SK-N-MC (cell line): Measurements from ENCODE around the gene CACNA1C.

ENCODE experiments used
- DNase-seq: peaks from one replicate; pipeline ENCODE4 v3.0.0-alpha.2; 2011; ENCODE audit warnings: low read depth, low spot score
- H3K27ac ChIP-seq: fragments of 200-600 bp; sonication (generic); 2 replicates; pipeline ENCODE4 v1.5.1; 2016; ENCODE audit warnings: mixed run types
- H3K36me3 ChIP-seq: fragments of 200-600 bp; sonication (generic); 2 replicates; pipeline ENCODE4 v1.6.1; 2017; ENCODE audit warnings: antibody characterized with exemption, low read length, mixed read lengths; ENCODE audit not compliant: insufficient read depth
- H3K4me3 ChIP-seq: fragments of 200-600 bp; sonication (generic); 2 replicates; pipeline ENCODE4 v1.5.1; 2016
- H3K9ac ChIP-seq: fragments of 200-600 bp; sonication (generic); 2 replicates; pipeline ENCODE4 v1.8.0; 2017; ENCODE audit warnings: mixed run types, mixed read lengths; ENCODE audit not compliant: insufficient read length
- H3K9me3 ChIP-seq: fragments of 200-600 bp; sonication (generic); 2 replicates; pipeline ENCODE4 v1.6.1; 2017; ENCODE audit warnings: low read depth, mild to moderate bottlenecking, antibody characterized with exemption, low read length, moderate library complexity, mixed read lengths
- EZH2 ChIP-seq: fragments of 200-600 bp; sonication (generic); IDR thresholded peaks from one replicate; pipeline ENCODE4 v1.6.1; 2017; ENCODE audit warnings: antibody characterized with exemption
- FOXP2 ChIP-seq: optimal IDR thresholded peaks from 2 replicates; pipeline ENCODE3; 2011; ENCODE audit warnings: mild to moderate bottlenecking, moderate library complexity; ENCODE audit not compliant: insufficient read depth; ENCODE audit errors: extremely low read length, control extremely low read depth
- POLR2AphosphoS5 ChIP-seq: IDR thresholded peaks from 2 replicates; pipeline ENCODE4 v1.6.1; 2012; ENCODE audit warnings: mild to moderate bottlenecking, low read depth, low read length, borderline replicate concordance

Gene CACNA1C

GRCh38 chr12:2581293-2582045 is 528.7 kb downstream of the CACNA1C start:
- TF ChIP-seq EZH2: no peak
- TF ChIP-seq POLR2AphosphoS5: no peak
- TF ChIP-seq FOXP2: no peak
- H3K9ac ChIP-seq: no peak overlapping the region
- H3K36me3 ChIP-seq: no peaks in the 10 kb centered on the region
- no peak overlapping the region for H3K4me3 ChIP-seq
- no peaks in the 10 kb centered on the region for H3K9me3 ChIP-seq
- no peak overlapping the region for H3K27ac ChIP-seq
- no peak for DNase-seq

GRCh38 chr12:2582631-2583030 is 529.8 kb downstream of the CACNA1C start:
- no peaks in the 10 kb centered on the region for H3K36me3 ChIP-seq
- TF ChIP-seq EZH2: no peak
- TF ChIP-seq POLR2AphosphoS5: no peak
- TF ChIP-seq FOXP2: no peak
- no peak for DNase-seq
- no peak overlapping the region for H3K27ac ChIP-seq
- no peak overlapping the region for H3K9ac ChIP-seq
- H3K9me3 ChIP-seq: no peaks in the 10 kb centered on the region
- no peak overlapping the region for H3K4me3 ChIP-seq

DNA sequence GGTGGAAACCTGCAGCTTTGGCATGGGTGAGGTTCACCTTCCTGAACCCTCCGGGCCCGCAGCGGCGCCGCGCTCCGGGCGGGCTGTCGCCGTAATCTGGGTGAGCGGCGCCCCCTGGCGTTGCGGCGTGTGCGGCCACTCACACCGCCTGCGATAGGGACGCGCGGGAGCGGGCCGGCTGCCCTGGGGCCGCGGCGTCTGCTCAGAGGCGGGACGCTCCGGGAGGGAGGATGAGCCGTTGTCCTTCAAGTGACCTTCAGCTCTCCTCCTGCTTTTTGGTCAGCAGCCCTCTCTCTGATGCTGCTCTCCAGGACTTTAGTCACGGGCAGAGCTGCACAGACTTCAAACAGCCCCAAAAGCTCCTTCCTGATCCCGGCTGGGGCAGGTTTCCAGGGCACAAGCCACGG is 530.3 kb downstream of the CACNA1C start:
- no peak for TF ChIP-seq POLR2AphosphoS5
- TF ChIP-seq FOXP2: no peak
- no peak for TF ChIP-seq EZH2
- Histone ChIP-seq H3K9ac (no peak overlapping the region), H3K4me3 (no peak overlapping the region), H3K27ac (no peak overlapping the region), H3K36me3 (no peaks in the 10 kb centered on the region), H3K9me3 (no peaks in the 10 kb centered on the region)
- no peak for DNase-seq

- DNase-seq: no peak
- TF ChIP-seq EZH2 (no peak), FOXP2 (no peak), POLR2AphosphoS5 (no peak)
- no peak overlapping the region for H3K27ac ChIP-seq
- no peak overlapping the region for H3K9ac ChIP-seq
- no peaks in the 10 kb centered on the region for H3K9me3 ChIP-seq
- H3K36me3 ChIP-seq: no peaks in the 10 kb centered on the region
- H3K4me3 ChIP-seq: no peak overlapping the region
These were observed 531.0 kb downstream of the CACNA1C start for GRCh38 chr12:2583642-2584401.

DNA sequence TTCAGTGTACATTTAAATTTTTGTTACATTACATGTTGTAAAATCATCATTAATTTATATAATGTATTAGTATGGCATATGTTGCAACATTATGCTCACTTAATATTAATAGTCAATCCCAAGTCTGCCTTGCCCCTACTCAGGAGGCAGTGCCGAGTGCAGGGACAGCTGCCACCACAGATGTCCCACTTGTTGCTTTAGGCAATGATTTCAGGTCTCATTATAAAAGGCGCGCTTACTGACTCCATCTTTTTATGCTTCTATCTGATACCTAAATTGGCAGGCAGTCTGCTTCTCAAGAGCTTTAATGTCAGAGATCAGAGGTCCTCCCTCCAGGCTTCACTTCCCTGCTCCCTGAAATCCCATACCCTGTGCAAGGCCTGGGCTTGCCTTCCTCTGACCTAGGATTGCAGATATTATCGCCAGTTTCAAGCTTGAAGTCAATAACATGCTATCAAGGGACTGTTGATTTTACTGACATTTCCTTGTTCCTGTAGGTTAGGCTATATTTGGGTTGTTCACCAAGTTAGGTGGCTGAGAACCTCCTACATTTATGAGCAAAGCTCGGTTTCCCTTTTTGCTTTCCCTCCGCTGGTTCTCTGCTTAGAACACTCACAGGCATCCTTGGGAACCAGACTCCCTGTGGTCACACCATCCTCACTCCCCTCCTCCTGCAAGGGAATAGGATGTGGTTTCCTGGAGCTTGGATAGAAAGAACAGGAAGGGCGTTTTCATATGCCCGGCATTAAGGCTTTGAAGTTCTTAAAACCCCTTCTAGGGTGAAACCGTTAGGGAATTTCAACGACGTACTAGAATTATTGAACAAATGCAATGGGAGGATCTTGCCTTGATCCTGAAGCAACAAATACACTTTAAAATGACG is 533.6 kb downstream of the CACNA1C start:
- TF ChIP-seq FOXP2 (no peak), EZH2 (no peak), POLR2AphosphoS5 (no peak)
- no peak for DNase-seq
- H3K27ac ChIP-seq: no peak overlapping the region
- no peak overlapping the region for H3K4me3 ChIP-seq
- H3K36me3 ChIP-seq: no peaks in the 10 kb centered on the region
- H3K9me3 ChIP-seq: no peaks in the 10 kb centered on the region
- no peak overlapping the region for H3K9ac ChIP-seq

GRCh38 chr12:2588345-2588744 is 535.6 kb downstream of the CACNA1C start:
- no peak for DNase-seq
- H3K27ac ChIP-seq: no peak overlapping the region
- H3K36me3 ChIP-seq: no peaks in the 10 kb centered on the region

DNA sequence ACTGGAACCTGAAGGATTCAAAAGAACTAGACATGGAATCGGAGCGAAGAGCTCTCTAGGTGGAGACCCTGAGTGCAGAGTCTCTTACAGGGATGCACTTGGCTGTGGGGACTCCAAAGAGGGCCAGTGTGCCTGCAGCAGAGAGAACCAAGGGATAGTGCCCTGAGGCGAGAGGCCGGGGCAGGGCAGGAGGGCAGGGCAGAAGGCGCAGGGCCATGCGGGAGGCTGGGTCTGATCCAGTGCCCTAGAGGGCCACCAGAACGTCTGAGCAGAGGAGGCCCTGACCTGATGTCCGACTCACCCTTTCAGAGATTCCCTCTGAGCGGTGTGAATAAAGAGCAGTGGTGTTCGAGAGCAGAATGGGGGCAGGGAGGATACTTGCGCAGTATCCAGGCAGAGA is 536.6 kb downstream of the CACNA1C start:
- Histone ChIP-seq H3K9ac (no peak overlapping the region), H3K9me3 (no peaks in the 10 kb centered on the region), H3K4me3 (no peak overlapping the region), H3K27ac (no peak overlapping the region), H3K36me3 (no peaks in the 10 kb centered on the region)
- DNase-seq: no peak
- TF ChIP-seq FOXP2 (no peak), POLR2AphosphoS5 (no peak), EZH2 (no peak)

More at GRCh38 chr12:2588345-2588744, 535.6 kb downstream of the CACNA1C start:
- no peak overlapping the region for H3K4me3 ChIP-seq
- H3K9me3 ChIP-seq: no peaks in the 10 kb centered on the region
- H3K9ac ChIP-seq: no peak overlapping the region
- TF ChIP-seq FOXP2: no peak
- no peak for TF ChIP-seq EZH2
- TF ChIP-seq POLR2AphosphoS5: no peak

DNA sequence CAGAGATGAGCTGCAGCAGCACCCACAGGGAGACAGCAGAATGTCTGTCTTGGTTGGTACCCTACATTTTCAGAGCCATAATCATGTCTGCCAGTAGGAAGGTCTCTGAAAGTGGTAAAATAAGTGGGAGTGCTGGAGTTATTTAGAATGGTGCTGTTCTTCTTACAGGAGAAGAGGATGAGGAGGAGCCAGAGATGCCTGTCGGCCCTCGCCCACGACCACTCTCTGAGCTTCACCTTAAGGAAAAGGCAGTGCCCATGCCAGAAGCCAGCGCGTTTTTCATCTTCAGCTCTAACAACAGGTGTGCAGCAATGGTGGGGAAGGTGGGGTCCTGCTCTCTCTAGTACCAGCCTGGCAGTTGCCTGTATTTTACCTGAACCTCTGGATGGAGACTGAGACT is 540.3 kb downstream of the CACNA1C start:
- Histone ChIP-seq H3K4me3 (no peak overlapping the region), H3K9ac (no peak overlapping the region), H3K27ac (no peak overlapping the region), H3K36me3 (no peaks in the 10 kb centered on the region), H3K9me3 (no peaks in the 10 kb centered on the region)
- DNase-seq: no peak
- TF ChIP-seq POLR2AphosphoS5: no peak
- TF ChIP-seq EZH2: no peak
- TF ChIP-seq FOXP2: no peak
